IMR-90 (cell line): ENCODE measurements around the gene GALNT17.

ENCODE experiments used
- CHD1 ChIP-seq: IDR thresholded peaks from 2 replicates; pipeline ENCODE4 v1.6.1; 2012; ENCODE audit warnings: low read depth, low read length, improper control_type of control experiment
- MXI1 ChIP-seq: IDR thresholded peaks from 2 replicates; pipeline ENCODE4 v1.6.1; 2012; ENCODE audit warnings: low read depth, mild to moderate bottlenecking, low read length, moderate library complexity, borderline replicate concordance
- RCOR1 ChIP-seq: IDR thresholded peaks from 2 replicates; pipeline ENCODE4 v1.6.1; 2012; ENCODE audit warnings: mild to moderate bottlenecking, low read length, improper control_type of control experiment; ENCODE audit not compliant: insufficient replicate concordance
- RFX5 ChIP-seq: IDR thresholded peaks from 2 replicates; pipeline ENCODE4 v1.8.0; 2012; ENCODE audit warnings: low read depth, mild to moderate bottlenecking, low read length, moderate library complexity
- TF ChIP-seq, protein P1 (sequence below): conservative IDR thresholded peaks from 2 replicates; pipeline ENCODE4 v1.5.1; 2012; ENCODE audit warnings: mild to moderate bottlenecking, low read depth, low read length, improper control_type of control experiment

DNA sequence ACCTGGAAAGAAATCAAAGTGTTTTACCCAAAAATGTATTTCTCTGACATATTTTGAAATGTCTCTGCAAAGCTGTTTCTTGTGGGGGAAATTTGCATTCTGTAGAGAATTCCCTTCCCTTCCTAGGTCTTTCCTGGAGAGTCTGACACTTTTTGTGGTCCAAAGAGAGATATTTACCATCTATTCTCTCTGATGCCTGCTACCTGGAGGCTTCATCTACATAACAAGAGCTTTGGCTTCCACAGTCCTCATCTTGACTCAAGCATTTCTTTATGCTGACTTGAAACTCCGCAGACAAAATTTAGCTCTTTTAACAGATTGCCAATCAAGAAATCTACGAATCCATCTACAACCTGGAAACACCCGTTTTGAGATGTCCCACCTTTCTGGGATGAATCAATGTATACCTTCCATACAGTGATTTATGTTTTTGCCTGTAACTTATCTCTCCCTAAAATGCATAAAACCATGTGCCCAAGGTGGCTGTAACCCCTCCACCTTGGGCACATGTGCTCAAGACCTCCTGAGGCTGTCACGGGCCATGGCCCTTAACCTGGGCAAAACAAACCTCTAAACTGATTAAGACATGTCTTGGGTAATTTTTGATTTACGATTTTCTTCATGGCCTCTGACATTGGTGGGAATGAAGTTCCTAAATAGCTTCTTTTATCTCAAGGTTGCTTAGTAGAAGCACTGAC, 334.7 kb downstream of the GALNT17 start:
- TF ChIP-seq CHD1 (no peak), MXI1 (no peak), RFX5 (no peak), RCOR1 (no peak)
- TF ChIP-seq, protein P1, sequence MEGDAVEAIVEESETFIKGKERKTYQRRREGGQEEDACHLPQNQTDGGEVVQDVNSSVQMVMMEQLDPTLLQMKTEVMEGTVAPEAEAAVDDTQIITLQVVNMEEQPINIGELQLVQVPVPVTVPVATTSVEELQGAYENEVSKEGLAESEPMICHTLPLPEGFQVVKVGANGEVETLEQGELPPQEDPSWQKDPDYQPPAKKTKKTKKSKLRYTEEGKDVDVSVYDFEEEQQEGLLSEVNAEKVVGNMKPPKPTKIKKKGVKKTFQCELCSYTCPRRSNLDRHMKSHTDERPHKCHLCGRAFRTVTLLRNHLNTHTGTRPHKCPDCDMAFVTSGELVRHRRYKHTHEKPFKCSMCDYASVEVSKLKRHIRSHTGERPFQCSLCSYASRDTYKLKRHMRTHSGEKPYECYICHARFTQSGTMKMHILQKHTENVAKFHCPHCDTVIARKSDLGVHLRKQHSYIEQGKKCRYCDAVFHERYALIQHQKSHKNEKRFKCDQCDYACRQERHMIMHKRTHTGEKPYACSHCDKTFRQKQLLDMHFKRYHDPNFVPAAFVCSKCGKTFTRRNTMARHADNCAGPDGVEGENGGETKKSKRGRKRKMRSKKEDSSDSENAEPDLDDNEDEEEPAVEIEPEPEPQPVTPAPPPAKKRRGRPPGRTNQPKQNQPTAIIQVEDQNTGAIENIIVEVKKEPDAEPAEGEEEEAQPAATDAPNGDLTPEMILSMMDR: no peak
